ENCODE data around the gene ZNF101.

The ZNF101 gene

GRCh38 chr19:19642506-19643157 is 26.0 kb upstream of the ZNF101 start:
- no peak for DNase-seq

GRCh38 chr19:19643158-19644053 is 25.2 kb upstream of the ZNF101 start, which contains the start of gene GMIP:
GMIP (minus strand) TSS chr19:19643657; CDS start chr19:19643529, 128 bp downstream.
- no peak for DNase-seq

- DNase-seq, result no peak
These were observed 24.6 kb upstream of the ZNF101 start for GRCh38 chr19:19644054-19644388.

GRCh38 chr19:19645233-19645870 is 23.3 kb upstream of the ZNF101 start:
- DNase-seq, result no peak

- DNase-seq, result no peak
These were observed 21.4 kb upstream of the ZNF101 start for GRCh38 chr19:19647037-19647835.

- DNase-seq, result no peak
These were observed 19.5 kb upstream of the ZNF101 start for GRCh38 chr19:19649155-19649554.

GRCh38 chr19:19649580-19649995 is 19.1 kb upstream of the ZNF101 start:
- no peak for DNase-seq

GRCh38 chr19:19650331-19650730 is 18.3 kb upstream of the ZNF101 start:
- no peak for DNase-seq

- DNase-seq, result no peak
These were observed 17.6 kb upstream of the ZNF101 start for GRCh38 chr19:19651076-19651475.

- no peak for DNase-seq
These were observed 15.9 kb upstream of the ZNF101 start for GRCh38 chr19:19652482-19653295.

- DNase-seq, result no peak
These were observed 15.0 kb upstream of the ZNF101 start for GRCh38 chr19:19653597-19654147.

GRCh38 chr19:19654441-19654840 is 14.2 kb upstream of the ZNF101 start:
- DNase-seq, result no peak

GRCh38 chr19:19655051-19655594 is 13.5 kb upstream of the ZNF101 start:
- DNase-seq, result no peak

GRCh38 chr19:19655641-19656343 is 12.8 kb upstream of the ZNF101 start:
- no peak for DNase-seq

GRCh38 chr19:19656451-19657396 is 11.9 kb upstream of the ZNF101 start:
- no peak for DNase-seq

- DNase-seq, result no peak
These were observed 11.2 kb upstream of the ZNF101 start for GRCh38 chr19:19657397-19657783.

GRCh38 chr19:19659646-19660245 is 8.9 kb upstream of the ZNF101 start:
- no peak for DNase-seq

- DNase-seq, result no peak
These were observed 7.4 kb upstream of the ZNF101 start for GRCh38 chr19:19661141-19661674.
